Measurements from ENCODE around the gene CYP3A4.

The CYP3A4 gene

DNA sequence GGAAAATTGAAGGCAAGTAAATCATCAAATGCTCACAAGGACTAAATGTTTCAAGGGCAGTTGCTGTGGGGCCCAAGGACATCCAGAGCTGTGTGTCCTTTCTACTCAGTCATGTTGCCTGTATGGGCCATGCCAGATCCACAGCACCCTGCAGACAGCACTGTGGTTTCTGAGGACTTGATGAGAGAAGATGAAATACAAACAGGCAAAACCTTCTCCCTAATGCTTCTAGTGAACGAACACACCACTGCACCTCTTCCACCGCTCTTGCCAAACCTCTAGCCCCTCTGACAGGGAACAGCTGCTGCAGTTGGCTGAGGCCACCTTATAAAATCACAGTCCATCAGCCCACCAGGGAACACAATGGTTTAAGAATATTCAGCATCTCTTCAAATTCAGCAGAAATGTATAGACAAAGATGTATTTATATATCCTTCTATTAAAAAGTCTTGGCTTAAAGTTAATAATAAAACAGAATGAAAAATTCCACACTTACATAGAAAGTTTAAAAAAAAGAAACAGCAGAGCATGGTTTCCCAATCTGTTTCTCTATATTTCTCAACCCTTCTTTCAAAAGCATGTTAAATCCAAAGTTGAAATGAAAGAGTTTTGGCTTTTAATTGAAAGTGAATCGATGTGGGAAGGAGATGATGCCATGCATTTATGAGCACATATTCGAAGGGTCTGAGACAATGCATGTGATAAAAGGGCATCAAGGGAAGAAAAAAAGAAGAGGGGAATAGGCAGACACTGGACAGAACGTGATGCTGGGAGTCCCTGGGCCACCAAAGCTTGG, 63.0 kb downstream of the CYP3A4 start:
- DNase-seq (ENCODE audit: low spot score) = no peak

GRCh38 chr7:99719996-99720769, 63.8 kb downstream of the CYP3A4 start:
- DNase-seq (ENCODE audit: low spot score) = no peak

- DNase-seq (ENCODE audit: low spot score) = no peak
Measured at GRCh38 chr7:99713995-99714570, 69.9 kb downstream of the CYP3A4 start.

DNA sequence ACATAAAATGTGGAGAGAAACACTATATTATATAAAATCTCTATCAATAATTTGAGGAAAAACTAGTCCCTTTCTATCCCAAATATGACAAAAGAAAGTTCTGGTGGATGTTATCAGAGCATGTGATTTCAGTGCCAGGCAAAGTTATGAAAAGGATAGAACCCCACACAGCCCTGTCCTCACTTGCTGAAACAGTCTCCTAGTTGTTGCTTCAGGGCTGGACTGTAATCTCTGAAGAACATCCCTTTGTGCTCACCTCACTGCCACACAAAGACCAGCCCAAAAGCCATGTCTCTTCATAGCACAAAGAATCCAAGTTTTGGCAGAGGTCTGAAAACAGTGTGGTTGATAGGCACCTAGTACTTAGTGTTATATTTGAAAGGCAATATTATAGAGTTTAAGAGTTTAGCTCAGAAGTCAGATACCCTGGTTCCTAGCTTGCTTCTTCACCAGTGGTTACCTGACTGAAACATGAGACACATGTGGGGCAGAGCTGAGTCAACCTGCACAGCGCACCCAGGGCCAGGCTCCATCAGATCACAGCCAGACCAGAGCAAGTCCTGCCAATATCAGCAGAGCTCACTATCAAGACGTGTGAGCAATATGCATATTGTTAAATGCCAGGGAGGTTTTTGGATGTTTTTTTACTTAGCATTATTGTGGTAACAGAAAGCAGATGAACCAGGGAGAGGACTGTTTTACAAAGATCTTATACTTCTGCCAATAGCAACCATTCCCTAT, 74.0 kb downstream of the CYP3A4 start:
- DNase-seq (ENCODE audit: low spot score) = no peak

GRCh38 chr7:99709260-99709659, 74.7 kb downstream of the CYP3A4 start:
- no peak for DNase-seq (ENCODE audit: low spot score)

DNA sequence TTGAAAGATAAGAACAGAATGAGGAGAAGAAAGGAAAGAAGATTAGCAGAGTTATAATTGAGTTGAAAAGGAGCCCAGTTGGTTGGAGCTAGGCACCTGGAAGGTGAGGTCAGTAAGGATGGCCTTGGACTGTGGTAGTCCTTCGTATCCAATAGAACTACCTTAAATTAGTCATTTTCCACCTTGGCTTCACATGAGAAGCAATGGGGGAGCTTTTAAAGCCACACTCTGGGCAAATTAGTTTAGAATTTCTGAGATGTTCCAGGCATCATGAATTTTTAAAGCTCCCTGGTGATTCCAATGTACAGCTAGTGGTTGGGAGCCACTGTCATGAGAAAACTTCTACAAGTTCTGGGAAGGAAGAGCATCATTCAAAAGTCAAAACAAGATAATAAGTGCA, 76.9 kb downstream of the CYP3A4 start:
- no peak for DNase-seq (ENCODE audit: low spot score)
